GM19438 (cell line): Measurements from ENCODE around the gene JAGN1.
"Not testable (repeated sequence)": the region's sequence is repeated elsewhere in the genome, so short reads cannot be mapped to it uniquely, and the experiment has no call there.

Source experiments
- ATAC-seq: cut with Tn5 transposase; IDR thresholded peaks from one replicate; pipeline ENCODE4 v1.9.1; 2021; ENCODE audit warnings: low read depth; ENCODE audit not compliant: unreplicated experiment

JAGN1 gene

DNA sequence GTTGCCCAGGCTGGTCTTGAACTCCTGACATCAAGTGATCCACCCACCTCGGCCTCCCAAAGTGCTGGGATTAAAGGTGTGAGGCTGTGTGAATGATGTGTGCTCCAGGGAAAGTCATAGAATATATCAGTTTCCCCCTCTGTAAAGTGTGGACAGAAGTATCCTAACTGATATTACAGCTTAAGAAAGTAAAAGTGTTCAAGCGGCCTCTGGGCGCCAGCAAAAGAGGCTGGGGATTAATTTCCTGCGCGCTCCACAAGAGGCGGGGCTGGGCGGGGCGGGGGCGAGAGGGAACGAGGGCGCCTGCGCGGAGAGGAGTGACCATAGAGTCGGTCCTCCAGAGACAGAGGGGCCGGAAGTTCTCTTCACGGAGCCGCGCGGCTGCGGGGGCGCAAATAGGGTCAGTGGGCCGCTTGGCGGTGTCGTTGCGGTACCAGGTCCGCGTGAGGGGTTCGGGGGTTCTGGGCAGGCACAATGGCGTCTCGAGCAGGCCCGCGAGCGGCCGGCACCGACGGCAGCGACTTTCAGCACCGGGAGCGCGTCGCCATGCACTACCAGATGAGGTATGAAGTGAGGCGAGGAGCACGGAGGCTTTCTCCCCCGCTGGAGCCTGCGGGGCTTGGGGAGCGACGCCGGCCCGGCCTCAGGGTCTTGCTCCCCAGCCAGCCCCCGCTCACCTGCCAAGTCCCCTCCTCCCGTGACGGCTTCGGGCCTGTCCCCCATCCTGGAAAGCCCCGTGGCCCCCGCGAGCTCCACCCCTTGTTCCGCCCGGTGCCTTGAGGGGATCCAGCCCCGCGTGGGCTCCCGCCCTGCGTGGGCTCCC is at the start of gene JAGN1:
Gene JAGN1, plus strand, starts transcription at position 362 of the 823 bp plus-strand sequence. Its CDS starts 113 bp downstream, at position 475.
- peak; percentile 81 for ATAC-seq

DNA sequence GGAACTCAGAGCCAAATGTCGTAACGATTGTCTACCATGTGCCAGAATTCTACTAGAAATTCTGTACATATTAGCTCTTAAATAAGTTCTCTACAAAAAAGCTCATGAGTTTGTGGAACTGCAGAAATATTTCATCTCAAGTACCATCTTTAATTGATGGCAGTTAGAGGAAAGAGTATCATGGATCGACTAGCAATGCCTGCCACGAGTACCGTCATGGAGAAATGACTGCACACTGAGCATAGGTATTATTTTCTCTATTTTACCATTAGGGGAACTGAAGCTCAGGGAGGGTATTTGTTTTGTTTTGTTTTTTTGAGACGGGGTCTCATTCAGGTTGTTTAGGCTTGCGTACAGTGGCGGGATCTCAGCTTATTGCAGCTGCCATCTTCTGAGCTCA is 49.4 kb upstream of the JAGN1 start:
- no peak for ATAC-seq

DNA sequence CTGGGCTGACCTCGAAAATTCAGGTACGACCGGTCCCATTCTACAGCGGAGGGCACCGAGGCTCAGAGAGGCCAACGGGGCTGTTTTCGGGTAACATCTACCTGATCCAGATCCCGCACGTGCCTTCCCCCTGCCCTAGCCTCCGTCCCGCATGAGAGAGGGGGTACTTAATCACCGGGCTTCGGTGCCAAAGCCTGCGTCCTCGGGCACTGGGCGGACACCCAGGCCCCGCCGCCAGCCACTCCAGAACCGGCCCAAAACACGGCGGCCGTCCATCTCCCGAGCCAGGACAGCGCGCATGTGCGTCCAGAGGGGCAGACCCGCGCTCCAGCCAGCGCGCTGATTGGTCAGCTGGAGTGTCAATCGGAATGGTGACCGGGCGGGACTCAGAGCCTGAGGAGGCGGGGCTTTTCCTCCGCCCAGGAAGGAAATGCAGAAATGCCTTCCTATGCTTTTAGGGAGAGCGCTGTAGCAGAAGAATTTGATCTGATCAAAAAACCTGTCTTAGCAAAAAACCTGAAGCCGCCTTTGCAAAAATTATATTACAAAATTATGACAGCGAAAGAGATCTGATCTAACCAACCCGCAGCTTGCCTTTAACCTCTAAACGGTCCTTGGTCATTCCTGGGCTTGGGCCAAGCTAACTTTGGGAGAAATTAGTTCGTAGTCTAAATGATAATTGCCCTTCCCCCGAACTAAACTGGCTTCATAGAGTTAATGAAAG is 46.5 kb upstream of the JAGN1 start, which contains the start of gene RPUSD3:
Gene RPUSD3, minus strand, starts transcription at position 294 of the 724 bp plus-strand sequence. Its CDS starts 18 bp downstream, at position 276.
- peak; percentile 99 for ATAC-seq

DNA sequence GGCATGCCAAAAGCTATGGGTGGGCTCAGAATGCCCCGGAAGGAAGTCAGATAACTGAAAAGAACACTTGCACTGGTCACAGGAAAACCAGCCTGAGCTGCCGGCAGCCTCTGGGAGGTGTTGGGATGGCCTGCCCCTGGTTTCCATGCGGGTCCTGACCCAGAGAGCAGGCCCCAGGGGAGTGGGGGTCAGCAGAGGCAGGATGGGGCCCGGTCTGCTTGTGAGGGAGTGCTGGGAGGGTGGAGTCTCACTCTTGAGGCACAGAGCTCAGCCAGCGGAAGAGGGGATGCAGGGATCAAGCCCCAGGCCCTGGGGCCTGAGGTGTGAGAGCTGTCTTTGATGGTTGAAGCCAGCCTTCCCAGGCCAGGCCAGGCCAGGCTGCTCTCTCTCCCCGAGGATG is 44.2 kb upstream of the JAGN1 start:
- no peak for ATAC-seq

DNA sequence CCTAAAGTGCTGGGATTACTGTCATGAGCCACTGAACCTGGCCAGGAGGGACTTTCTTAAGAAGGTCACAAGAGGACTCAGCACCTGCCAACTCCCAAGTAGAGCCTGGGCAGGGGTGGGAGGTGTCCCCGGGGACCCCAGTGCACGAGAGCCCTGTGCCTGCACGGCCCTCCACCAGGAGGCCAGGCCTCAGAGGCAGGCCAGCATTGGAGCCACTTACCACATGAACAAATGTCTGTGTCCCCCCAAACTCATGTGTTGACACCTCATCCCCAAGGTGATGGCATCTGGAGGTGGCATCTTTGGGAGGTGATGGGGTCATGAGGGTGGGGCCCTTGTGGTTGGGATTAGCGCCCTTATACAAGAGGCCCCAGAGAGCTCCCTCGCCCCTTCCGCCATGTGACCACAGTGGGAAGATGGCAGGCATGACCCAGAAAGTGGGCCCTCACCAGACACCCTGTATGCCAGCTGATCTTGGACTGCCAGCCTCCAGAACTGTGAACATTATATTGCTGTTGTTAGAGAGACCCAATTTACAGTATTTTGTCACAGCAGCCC is 43.4 kb upstream of the JAGN1 start:
- ATAC-seq: no peak

DNA sequence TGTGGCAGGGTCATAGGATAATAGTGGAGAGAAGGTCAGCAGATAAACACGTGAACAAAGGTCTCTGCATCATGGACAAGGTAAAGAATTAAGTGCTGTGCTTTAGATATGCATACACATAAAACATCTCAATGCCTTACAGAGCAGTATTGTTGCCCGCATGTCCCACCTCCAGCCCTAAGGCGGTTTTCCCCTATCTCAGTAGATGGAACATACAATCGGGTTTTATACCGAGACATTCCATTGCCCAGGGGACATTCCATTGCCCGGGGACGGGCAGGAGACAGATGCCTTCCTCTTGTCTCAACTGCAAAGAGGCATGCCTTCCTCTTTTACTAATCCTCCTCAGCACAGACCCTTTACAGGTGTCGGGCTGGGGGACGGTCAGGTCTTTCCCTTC is 42.5 kb upstream of the JAGN1 start:
- not testable (repeated sequence) for ATAC-seq

DNA sequence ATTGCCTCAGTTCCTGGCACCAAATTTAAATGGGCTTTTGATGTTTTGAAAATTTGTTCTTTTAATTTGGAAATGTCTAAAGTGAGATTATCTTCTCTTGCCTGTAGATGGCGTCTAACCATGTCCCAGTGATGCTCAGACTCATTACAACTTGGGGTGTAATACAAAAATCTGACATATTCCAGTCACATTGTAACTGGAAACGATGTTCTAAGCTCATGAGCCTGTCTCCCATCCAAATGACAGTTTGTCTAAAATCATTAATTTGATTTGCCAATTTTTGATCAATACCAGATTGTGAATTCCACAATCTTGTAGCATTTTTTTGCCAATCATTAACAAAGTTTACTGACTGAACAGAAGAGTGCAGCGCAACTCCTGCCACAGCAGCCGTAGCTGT is 41.5 kb upstream of the JAGN1 start:
- ATAC-seq: not testable (repeated sequence)

DNA sequence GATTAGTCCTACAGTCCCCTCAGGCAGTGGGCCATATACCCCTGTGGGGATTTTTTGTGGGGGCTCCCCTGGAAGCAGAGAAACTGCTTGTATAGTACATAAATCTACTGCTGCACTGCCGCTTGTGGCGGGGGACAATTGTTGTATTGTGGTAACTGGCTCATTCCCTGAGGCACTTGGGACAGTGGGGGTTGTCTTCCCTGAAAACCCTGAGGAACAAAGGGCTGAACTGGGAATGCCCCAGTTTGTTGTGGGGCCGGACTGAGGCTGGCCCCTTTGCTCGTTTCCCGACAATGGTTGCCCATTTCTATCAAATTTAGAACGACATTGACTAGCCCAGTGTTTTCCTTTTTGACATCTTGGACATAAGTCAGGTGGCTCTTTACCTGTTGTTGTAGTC is 39.0 kb upstream of the JAGN1 start:
- ATAC-seq: not testable (repeated sequence)

DNA sequence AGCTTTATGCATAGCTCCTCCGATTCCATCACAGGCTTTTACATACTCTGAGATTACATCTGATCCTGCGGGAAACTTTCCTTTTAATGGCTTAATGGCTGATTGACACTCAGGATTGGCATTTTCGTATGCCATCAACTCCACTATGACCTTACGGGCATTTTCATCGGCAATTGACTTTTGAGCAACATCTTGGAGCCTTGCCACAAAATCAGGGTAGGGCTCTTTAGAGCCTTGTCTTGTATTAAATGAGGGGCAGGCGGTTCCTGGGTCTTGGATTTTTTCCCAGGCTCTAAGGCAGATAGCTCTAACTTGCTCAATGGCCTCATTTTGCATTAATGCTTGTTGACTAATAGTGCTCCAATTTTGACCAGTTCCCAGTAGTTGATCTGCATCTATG is 38.5 kb upstream of the JAGN1 start:
- ATAC-seq: not testable (repeated sequence)

DNA sequence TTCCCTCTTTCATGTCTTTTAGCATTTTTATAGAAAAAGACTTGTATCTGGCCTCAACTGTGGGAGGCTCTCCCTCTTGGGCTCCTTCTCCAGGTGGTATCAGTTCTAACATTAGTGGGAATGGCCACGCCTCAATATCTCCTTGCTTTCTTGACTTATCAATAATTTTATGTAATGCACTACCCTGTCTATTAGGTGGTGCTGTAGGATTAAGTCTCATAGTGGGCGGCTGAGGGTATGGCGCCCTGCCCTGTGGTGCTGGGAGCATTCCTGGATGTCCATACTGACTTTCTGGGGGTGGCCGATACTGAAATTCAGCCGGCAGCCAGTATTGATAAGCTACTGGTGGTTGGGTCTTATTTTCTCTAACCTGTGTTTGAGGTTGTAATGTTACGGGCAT is 37.9 kb upstream of the JAGN1 start:
- no peak for ATAC-seq

DNA sequence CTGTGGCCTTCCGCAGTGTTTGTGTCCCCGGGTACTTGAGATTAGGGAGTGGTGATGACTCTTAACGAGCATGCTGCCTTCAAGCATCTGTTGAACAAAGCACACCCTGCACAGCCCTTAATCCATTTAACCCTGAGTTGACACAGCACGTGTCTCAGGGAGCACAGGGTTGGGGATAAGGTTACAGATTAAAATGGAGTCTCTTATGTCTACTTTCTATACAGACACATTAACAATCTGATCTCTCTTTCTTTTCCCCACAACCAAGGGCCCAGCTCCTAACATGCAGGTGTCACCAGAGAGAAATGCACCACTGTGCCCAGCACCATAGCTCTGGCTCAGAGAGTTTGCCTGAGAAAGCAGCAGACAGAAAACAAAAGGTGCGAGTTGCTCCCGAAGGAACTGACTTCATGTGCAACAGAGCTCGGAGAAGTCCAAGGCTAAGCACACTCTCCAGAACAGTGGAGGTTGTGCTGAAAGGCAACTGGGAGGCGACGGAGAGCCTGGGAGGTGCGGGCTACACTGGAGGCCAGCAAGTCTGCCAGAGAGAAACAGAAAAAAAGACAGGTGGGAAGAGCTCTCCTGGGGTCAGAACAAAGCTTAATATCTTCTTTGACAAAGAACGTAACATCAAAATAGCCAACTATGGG is 36.0 kb upstream of the JAGN1 start:
- not testable (repeated sequence) for ATAC-seq

DNA sequence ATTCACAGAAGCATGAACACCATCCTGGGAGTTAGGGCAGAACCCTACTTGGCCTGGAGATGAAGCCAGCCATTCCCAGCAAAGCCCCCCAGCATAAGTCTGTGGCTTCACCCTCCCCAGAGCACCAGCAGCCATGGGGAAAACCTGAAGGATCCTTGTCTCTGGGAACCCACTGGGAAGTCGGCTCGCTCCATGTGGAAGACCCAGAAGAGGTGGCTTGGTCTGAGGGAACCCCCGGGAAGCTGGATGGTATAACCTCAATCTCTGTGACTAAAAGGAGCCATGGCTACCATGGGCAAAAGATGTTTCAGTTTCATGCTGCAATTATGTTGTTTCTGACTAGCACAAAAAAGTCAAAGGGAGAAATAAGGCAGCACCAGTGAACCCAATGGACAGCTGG is 34.8 kb upstream of the JAGN1 start:
- ATAC-seq: no peak

DNA sequence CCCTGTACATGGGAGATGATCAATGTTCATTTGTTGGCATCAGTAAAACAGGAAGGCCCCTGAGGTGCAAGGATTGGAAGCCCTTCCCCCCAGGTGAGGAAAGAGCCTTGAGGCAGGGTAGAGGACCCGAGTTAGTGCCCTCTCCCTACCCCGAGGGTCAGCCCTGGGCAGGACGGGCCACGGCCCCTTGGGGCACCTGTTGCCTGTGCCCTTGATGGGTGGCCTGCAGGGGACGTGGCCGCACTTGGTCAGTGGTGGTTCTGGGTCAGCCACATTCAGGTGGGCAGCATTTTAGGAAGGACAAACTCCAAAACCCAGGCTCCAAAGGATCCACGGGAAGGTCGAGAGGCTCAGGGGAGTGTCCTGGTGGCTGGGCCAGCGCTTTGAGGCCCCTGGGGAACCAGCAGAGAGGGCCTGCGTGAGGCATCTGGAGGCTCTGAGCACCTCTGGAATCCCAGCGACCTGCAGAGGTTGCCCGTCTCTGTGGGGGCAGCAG is 30.8 kb upstream of the JAGN1 start:
- ATAC-seq: no peak

DNA sequence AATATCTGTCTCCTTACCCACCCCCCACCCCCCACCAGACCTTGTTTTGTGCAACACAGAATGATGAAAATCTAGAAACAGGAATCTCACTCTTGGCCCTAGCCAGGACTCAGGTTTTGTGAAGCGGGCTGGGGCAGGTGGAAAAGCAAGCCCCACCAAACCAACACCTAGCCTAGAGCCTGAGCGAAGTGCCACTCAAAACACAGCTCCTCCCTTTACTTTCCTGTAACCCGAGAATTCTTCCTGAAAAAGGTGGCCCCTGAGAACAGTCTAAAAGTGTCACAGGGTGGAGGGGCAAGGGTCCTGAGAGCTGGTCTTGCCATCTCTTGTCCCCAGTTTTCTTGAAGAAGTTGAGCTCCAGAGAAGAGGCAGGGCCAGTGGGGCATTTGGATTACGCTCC is 29.2 kb upstream of the JAGN1 start:
- ATAC-seq: no peak

DNA sequence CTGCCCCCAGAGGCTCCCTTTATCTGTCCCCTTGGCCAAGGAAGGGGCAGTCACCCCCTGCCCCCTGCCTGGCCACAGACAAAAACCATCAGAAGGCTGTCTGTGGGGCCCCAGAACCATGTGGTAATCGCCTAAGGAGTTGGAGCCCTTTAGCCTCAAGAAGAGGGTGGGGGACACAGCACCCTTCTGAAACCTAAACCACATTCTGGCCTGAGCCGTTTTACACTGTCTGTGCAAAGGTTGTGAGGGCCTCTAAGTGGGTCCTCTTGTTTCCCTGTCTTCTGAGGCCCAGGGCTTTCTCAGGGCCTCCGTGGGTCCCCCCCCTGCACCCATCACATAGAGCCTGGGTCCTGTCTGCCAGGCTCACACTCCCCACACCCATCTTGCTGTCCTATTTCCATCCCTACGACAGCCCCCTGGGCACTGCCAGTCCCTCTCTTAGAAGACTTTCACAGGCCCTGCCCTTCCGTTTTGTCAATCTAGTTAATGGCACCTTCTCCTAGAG is 28.7 kb upstream of the JAGN1 start:
- no peak for ATAC-seq

DNA sequence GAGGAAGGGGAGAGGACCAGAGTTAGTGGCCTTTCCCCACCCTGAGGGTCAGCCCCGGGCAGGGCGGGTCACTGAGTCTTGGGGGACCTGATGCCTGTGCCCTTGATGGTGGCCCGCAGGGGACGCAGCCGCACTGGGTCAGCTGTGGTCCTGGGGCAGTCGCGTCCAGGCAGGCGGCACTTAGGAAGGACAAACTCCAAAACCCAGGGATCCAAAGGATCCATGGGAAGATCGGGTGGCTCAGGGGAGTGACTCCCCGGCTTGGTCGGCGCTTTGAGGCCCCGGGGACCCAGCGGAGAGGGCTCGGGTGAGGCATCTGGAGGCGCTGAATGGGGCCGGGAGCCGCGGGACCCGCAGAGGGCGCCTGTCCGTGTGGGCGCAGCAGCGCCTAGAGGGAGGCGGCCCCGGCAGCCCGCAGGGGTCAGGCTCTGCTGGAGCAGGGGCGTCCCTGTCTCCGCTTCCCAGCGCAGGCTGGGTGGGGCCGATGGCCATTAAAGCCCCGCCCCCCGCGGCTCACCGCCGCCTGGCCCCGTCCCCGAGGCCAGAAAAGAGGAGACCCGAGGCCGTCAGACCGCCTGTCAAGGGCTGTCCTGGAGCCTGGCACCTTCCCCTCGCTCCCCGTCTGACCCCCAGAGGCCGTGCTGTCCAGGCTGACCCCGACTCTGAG is 27.9 kb upstream of the JAGN1 start:
- ATAC-seq: no peak

DNA sequence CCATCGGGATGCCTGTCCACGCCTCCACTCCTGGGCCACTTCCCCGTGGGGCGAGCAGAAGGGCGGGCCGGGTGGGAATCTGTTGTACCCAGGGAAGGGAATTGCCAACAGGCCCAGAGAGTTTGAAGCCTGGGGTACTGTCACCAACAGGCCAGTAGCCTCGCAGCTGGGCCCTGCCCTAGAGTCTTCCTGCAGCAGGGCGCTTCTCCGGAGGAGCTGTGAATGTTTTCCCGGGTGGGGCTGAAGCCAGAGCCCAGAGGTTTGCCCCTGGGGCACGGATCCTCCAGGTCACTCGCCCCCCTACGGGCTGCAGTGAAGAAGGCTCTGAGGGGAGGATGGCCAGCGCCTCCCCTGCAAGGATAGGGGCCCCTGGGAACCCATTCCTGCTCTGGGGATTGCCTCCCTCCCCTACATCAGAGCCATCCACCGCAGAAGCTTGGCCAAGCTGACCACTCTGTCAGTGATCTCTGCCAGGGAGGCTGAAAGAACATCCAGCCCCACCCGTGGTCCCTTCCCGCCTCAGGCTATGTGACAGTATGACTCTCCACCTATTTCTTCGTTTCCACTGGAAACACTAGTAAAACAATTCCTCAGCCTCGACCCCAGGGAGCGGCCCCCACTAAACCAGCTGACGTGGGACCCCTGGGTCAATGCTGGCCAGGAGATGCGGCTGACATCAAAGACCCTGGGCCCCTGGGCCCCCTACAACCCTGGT is 27.2 kb upstream of the JAGN1 start:
- no peak for ATAC-seq

DNA sequence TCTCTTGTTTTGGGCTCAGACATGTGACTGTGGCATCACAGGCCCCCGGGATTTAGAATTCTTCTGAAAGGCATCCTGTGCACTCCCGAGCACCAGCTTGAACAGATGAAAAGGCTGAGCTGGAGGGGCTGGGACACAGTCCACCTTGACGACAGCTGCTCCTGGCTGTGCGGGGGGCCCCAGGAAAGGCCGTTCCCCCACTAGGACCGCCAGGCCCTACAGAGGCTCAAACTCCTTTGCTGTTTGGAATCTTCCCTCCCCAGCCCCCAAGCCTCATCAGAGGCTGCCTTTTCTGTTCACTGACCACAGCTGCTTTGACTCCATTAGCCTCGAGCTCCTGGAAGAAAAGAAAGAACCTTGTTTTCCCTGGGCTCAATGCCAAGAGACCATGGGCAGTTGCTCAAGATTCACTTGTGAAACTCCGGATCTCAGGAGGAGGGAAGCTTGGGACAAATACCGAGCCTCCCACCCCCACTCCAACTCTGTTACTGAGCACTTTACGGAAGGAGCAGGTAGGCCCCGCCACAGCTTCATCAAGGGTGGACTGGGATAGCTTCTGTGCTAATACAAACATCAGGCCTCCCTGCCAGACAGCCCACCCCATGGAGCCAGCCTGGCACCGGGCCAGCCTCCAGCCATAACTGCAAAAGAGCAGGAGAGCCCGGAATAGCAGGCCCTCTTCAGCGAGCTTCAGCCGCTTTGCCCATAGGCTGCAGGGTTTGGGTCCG is 26.0 kb upstream of the JAGN1 start:
- ATAC-seq: no peak

DNA sequence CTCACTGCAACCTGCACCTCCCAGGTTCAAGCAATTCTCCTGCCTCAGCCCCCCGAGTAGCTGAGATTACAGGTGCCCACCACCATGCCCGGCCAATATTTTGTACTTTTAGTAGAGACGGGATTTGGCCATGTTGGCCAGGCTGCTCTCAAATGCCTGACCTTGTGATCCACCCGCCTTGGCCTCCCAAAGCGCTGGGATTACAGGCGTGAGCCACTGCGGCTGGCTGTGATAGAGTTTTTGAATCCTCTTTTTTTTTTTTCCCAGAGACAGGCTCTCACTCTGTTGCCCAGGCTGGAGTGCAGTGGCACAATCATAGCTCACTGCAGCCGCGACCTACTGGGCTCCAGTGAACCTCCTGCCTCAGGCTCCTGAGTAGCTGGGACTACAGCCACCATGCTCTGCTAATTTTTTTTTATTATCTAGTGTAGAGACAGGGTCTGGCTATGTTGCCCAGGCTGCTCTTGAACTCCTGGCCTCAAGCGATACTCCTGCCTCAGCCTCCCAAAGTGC is 25.2 kb upstream of the JAGN1 start:
- ATAC-seq: not testable (repeated sequence)
